ENCODE data around the gene MTERF4.

The MTERF4 gene

DNA sequence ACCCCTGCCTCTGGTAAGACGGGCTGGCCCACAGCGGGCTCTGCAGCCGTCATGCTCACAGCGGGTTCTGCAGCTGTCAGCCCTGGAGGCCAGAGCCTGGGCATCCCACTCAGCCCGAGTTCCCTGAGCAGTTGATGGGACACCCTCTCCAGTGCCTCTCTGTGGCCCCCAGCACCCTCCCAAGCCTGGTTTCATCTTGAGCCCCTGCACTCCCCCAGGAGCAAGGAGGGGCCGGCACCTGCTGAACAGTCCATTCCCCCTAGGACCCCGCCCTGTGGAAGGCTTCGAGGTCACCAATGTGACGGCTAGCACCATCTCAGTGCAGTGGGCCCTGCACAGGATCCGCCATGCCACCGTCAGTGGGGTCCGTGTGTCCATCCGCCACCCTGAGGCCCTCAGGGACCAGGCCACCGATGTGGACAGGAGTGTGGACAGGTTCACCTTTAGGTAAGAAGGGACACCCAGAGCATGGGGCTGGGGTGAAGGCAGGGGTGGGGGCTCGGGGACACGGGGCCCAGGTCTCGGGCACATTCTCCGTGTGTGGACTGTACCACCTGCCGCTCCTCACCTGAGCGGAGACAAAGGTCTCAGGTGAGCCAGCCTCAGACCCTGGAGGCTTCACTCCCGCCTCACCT, 34.5 kb downstream of the MTERF4 start:
- no peaks in the 10 kb centered on the region for H3K9me3 ChIP-seq (replicated peaks; ENCODE audit: insufficient read depth, low read length)
- no peaks in the 10 kb centered on the region for H3K36me3 ChIP-seq (replicated peaks; ENCODE audit: insufficient read depth, low read length)
- H3K79me2 ChIP-seq (ENCODE audit: low read length): no peaks in the 10 kb centered on the region
- H3K27me3 ChIP-seq (replicated peaks; ENCODE audit: insufficient read depth, low read length): no peaks in the 10 kb centered on the region
- H3K9ac ChIP-seq (ENCODE audit: low read length): no peak overlapping the region
- H3K9me2 ChIP-seq (replicated peaks; ENCODE audit: insufficient read depth, low read length): no peaks in the 10 kb centered on the region
- H2AFZ ChIP-seq (ENCODE audit: low read length): no peak overlapping the region
- TF ChIP-seq, protein P1, sequence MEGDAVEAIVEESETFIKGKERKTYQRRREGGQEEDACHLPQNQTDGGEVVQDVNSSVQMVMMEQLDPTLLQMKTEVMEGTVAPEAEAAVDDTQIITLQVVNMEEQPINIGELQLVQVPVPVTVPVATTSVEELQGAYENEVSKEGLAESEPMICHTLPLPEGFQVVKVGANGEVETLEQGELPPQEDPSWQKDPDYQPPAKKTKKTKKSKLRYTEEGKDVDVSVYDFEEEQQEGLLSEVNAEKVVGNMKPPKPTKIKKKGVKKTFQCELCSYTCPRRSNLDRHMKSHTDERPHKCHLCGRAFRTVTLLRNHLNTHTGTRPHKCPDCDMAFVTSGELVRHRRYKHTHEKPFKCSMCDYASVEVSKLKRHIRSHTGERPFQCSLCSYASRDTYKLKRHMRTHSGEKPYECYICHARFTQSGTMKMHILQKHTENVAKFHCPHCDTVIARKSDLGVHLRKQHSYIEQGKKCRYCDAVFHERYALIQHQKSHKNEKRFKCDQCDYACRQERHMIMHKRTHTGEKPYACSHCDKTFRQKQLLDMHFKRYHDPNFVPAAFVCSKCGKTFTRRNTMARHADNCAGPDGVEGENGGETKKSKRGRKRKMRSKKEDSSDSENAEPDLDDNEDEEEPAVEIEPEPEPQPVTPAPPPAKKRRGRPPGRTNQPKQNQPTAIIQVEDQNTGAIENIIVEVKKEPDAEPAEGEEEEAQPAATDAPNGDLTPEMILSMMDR (IDR thresholded peaks at IDR 0.05; ENCODE audit: low read length): no peak
- TF ChIP-seq EZH2phosphoT487 (IDR thresholded peaks at IDR 0.05; ENCODE audit: low read length): no peak
- no peak for TF ChIP-seq EZH2 (optimal IDR thresholded peaks at IDR 0.05; ENCODE audit: low read depth, low read length)
- no peak overlapping the region for H3K27ac ChIP-seq (ENCODE audit: low read length)
- no peak for DNase-seq
- no peak overlapping the region for H3K4me3 ChIP-seq (ENCODE audit: low read length)
- no peaks in the 10 kb centered on the region for H3F3A ChIP-seq (ENCODE audit: insufficient read depth, low read length)
- H3K4me2 ChIP-seq (ENCODE audit: low read depth, low read length): no peak overlapping the region
- peaks cover 2% of the 10 kb centered on the region; the same call in 1 of the 2 replicates for H3K4me1 ChIP-seq (ENCODE audit: low read length)
- no peaks in the 10 kb centered on the region for H4K20me1 ChIP-seq (ENCODE audit: insufficient read depth, low read length)

DNA sequence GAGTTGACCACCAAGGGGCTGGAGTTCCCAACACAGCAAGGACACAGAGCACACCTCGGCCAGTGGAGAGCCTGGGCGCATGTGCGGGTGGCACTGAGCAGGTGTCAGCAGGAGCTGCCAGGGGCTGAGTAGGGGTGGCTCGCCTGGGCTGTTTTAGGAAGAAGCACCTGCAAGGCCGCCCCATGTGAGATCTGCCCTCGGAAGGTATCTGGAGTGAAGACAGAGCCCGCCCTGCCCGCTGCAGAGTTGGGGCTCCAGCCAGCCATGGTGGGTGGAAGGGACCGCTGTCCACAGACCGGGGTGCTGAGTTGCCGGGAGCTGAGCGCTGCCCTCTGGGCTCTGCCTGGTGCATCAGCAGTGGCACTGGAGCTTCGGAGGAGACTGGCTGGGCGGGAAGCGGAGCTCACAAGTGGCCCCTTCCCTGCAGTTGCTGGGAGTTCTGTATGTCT, 35.2 kb downstream of the MTERF4 start:
- H3K4me3 ChIP-seq (ENCODE audit: low read length): no peak overlapping the region
- no peak overlapping the region for H3K4me2 ChIP-seq (ENCODE audit: low read depth, low read length)
- H3K9me3 ChIP-seq (replicated peaks; ENCODE audit: insufficient read depth, low read length): no peaks in the 10 kb centered on the region
- H3K9me2 ChIP-seq (replicated peaks; ENCODE audit: insufficient read depth, low read length): no peaks in the 10 kb centered on the region
- no peaks in the 10 kb centered on the region for H4K20me1 ChIP-seq (ENCODE audit: insufficient read depth, low read length)
- no peak overlapping the region for H3K27ac ChIP-seq (ENCODE audit: low read length)
- H3K27me3 ChIP-seq (replicated peaks; ENCODE audit: insufficient read depth, low read length): no peaks in the 10 kb centered on the region
- TF ChIP-seq EZH2phosphoT487 (IDR thresholded peaks at IDR 0.05; ENCODE audit: low read length): no peak
- TF ChIP-seq, protein P1 (IDR thresholded peaks at IDR 0.05; ENCODE audit: low read length): no peak
- TF ChIP-seq EZH2 (optimal IDR thresholded peaks at IDR 0.05; ENCODE audit: low read depth, low read length): no peak
- H3K36me3 ChIP-seq (replicated peaks; ENCODE audit: insufficient read depth, low read length): no peaks in the 10 kb centered on the region
- H3K4me1 ChIP-seq (ENCODE audit: low read length): peaks cover 2% of the 10 kb centered on the region; the same call in 1 of the 2 replicates
- no peaks in the 10 kb centered on the region for H3F3A ChIP-seq (ENCODE audit: insufficient read depth, low read length)
- no peaks in the 10 kb centered on the region for H3K79me2 ChIP-seq (ENCODE audit: low read length)
- no peak overlapping the region for H3K9ac ChIP-seq (ENCODE audit: low read length)
- no peak overlapping the region for H2AFZ ChIP-seq (ENCODE audit: low read length)
- no peak for DNase-seq

DNA sequence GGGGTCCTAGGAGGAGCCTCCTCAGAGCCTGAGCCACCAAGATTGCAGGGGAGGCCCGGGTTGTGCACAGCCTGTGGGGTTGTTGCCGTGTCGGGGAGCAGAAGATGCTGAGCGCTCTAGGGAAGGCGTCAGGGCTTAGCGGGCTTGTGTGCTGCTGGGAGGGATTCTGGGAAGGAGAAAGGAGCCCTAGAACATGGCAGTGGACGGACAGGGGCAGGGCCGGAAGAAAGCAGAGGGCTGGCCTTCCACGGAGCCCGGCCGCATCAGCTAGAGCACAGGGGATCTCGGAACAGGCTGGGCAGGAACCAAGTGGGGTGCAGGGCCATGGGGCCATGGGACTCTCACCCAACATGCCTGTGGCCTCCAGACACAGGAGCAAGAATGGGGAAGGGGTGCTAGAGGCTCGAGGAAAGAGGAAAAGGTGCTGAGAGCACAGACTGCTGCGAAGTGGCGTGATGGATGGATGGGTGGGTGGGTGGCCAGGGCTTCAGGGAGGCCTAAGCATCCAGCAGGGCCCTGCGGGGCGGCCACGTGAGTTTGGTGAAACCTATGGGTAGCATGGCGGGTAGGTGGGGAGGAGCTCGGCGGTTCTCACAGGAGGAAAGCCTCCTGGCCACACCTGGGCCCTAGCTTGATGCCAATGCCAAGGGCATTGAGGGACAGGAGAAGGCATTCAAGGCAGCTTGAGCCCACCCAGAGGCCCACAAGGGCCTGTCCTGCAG, 35.8 kb downstream of the MTERF4 start:
- Histone ChIP-seq H3K9me3 (replicated peaks; ENCODE audit: insufficient read depth, low read length) (no peaks in the 10 kb centered on the region), H3K36me3 (replicated peaks; ENCODE audit: insufficient read depth, low read length) (no peaks in the 10 kb centered on the region), H3K4me3 (ENCODE audit: low read length) (no peak overlapping the region), H2AFZ (ENCODE audit: low read length) (no peak overlapping the region), H3K9ac (ENCODE audit: low read length) (no peak overlapping the region), H3K4me1 (ENCODE audit: low read length) (peaks cover 2% of the 10 kb centered on the region; the same call in 1 of the 2 replicates), H3K79me2 (ENCODE audit: low read length) (no peaks in the 10 kb centered on the region), H4K20me1 (ENCODE audit: insufficient read depth, low read length) (no peaks in the 10 kb centered on the region), H3K27ac (ENCODE audit: low read length) (no peak overlapping the region), H3K27me3 (replicated peaks; ENCODE audit: insufficient read depth, low read length) (no peaks in the 10 kb centered on the region), H3F3A (ENCODE audit: insufficient read depth, low read length) (no peaks in the 10 kb centered on the region), H3K4me2 (ENCODE audit: low read depth, low read length) (no peak overlapping the region), H3K9me2 (replicated peaks; ENCODE audit: insufficient read depth, low read length) (no peaks in the 10 kb centered on the region)
- TF ChIP-seq, protein P1 (IDR thresholded peaks at IDR 0.05; ENCODE audit: low read length): no peak
- TF ChIP-seq EZH2phosphoT487 (IDR thresholded peaks at IDR 0.05; ENCODE audit: low read length): no peak
- TF ChIP-seq EZH2 (optimal IDR thresholded peaks at IDR 0.05; ENCODE audit: low read depth, low read length): no peak
- no peak for DNase-seq

Measured in MM.1S (cell line).